NB4 (cell line): ENCODE results near the gene STIP1.

ENCODE experiments used
- DNase-seq: peaks from one replicate; pipeline ENCODE4 v3.0.0; 2010; ENCODE audit warnings: low read depth
- H3K4me3 ChIP-seq: one replicate; pipeline ENCODE4 v1.5.1; 2011; ENCODE audit warnings: mild to moderate bottlenecking, low read depth, low read length, moderate library complexity
- MAX ChIP-seq: IDR thresholded peaks from 2 replicates; pipeline ENCODE4 v1.6.1; 2011; ENCODE audit warnings: low read depth, low read length
- MYC ChIP-seq: IDR thresholded peaks from 2 replicates; pipeline ENCODE4 v1.6.1; 2011; ENCODE audit warnings: low read depth, low read length
- POLR2A ChIP-seq: IDR thresholded peaks from 2 replicates; pipeline ENCODE4 v1.6.1; 2011; ENCODE audit warnings: mild to moderate bottlenecking; ENCODE audit not compliant: insufficient read length; ENCODE audit errors: extremely low read depth
- TF ChIP-seq, protein P1 (sequence below): IDR thresholded peaks from one replicate; pipeline ENCODE4 v1.5.1; 2012; ENCODE audit warnings: low read depth, low read length

Gene STIP1

GRCh38 chr11:64249563-64250414 lies 63.8 kb downstream of the STIP1 start:
- DNase-seq = no peak
- no peak overlapping the region for H3K4me3 ChIP-seq
- TF ChIP-seq MAX = no peak
- no peak for TF ChIP-seq POLR2A
- TF ChIP-seq, protein P1, sequence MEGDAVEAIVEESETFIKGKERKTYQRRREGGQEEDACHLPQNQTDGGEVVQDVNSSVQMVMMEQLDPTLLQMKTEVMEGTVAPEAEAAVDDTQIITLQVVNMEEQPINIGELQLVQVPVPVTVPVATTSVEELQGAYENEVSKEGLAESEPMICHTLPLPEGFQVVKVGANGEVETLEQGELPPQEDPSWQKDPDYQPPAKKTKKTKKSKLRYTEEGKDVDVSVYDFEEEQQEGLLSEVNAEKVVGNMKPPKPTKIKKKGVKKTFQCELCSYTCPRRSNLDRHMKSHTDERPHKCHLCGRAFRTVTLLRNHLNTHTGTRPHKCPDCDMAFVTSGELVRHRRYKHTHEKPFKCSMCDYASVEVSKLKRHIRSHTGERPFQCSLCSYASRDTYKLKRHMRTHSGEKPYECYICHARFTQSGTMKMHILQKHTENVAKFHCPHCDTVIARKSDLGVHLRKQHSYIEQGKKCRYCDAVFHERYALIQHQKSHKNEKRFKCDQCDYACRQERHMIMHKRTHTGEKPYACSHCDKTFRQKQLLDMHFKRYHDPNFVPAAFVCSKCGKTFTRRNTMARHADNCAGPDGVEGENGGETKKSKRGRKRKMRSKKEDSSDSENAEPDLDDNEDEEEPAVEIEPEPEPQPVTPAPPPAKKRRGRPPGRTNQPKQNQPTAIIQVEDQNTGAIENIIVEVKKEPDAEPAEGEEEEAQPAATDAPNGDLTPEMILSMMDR = no peak

DNA sequence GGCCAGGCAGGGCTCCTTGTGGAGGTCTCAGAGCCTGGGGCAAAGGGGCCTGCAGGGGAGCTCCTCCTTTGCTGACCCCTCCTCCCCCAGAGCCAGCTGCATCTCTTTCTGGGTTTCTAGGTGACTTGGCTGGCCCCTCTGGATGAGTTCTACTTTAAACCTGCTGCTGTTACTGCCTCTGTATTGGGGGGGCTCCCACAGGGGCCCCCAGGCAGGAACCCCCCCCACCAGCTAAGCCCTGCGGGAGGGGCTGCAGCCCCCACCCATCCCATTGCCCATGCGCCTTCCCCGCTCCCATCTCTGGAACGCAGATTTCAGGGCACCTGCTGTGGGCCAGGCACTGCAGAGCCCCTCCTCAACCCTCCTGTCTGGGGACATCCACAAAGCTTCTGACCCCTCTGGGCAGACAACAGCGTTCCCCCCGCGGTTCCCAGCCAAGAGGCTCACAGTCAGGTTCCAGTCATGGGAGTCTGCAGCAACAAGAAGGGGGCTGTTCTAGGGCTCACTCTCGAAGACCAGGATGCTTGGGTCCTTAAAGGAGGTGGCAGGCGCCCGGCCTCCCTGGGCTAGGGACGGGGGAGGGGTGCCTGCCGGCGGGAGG lies 64.5 kb downstream of the STIP1 start:
- no peak for TF ChIP-seq POLR2A
- TF ChIP-seq MYC = no peak
- no peak; the same call in 1 of the 2 replicates for TF ChIP-seq MAX
- TF ChIP-seq, protein P1 = no peak

DNA sequence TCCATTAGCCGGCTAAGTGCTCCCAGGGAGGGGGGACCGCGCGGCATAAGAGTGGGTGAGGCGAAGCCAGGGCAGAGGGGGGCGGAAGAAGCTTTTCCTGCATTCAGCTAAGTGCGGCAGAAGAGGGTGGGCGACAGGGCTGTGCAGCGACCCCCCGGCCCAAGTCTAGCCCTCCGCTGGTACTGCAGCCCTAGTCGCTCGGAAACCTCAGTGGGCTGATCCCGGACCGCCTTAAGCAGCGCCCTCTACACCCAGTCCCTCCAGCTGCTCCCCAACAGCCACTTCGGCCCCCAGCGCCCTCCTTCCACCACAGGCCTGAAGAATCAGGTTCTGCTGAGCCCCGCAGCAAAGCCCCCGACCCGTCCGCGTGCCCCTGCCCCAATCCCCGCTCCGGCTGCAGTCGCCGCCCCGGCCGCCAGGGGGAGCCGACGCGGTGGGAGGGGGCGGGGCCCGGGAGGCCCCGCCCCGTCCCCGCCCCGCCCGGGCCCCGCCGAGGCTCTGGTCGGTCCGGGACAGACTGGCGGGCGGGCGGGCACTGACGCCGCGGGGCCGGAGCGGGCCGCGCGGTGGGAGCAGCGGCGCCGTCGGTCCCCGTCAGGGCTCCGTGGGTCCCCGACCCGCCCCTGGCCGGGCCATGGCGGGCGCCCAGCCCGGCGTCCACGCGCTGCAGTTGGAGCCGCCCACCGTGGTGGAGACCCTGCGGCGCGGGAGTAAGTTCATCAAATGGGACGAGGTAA lies 65.2 kb downstream of the STIP1 start, which contains the start of gene PLCB3:
PLCB3 (plus strand) TSS at position 515 of the 737 bp plus-strand sequence; CDS start at position 635, 120 bp downstream.
- peak; percentile 44 for TF ChIP-seq POLR2A
- TF ChIP-seq MYC = 0 out of 2 replicates have a peak, but pooled peaks have one; percentile 4
- no peak for TF ChIP-seq MAX
- TF ChIP-seq, protein P1 = peak; percentile 43
- DNase-seq = peak; percentile 60
- H3K4me3 ChIP-seq = peak within 1 kb of the TSS; percentile 60

More for the DNA sequence above, 64.5 kb downstream of the STIP1 start:
- peak; percentile 68 for DNase-seq
- no peak overlapping the region for H3K4me3 ChIP-seq

GRCh38 chr11:64251753-64252002 lies 65.7 kb downstream of the STIP1 start:
- DNase-seq = no peak
- TF ChIP-seq POLR2A (no peak), MAX (no peak)
- TF ChIP-seq, protein P1 = no peak
- H3K4me3 ChIP-seq = peak overlapping the region; percentile 60

DNA sequence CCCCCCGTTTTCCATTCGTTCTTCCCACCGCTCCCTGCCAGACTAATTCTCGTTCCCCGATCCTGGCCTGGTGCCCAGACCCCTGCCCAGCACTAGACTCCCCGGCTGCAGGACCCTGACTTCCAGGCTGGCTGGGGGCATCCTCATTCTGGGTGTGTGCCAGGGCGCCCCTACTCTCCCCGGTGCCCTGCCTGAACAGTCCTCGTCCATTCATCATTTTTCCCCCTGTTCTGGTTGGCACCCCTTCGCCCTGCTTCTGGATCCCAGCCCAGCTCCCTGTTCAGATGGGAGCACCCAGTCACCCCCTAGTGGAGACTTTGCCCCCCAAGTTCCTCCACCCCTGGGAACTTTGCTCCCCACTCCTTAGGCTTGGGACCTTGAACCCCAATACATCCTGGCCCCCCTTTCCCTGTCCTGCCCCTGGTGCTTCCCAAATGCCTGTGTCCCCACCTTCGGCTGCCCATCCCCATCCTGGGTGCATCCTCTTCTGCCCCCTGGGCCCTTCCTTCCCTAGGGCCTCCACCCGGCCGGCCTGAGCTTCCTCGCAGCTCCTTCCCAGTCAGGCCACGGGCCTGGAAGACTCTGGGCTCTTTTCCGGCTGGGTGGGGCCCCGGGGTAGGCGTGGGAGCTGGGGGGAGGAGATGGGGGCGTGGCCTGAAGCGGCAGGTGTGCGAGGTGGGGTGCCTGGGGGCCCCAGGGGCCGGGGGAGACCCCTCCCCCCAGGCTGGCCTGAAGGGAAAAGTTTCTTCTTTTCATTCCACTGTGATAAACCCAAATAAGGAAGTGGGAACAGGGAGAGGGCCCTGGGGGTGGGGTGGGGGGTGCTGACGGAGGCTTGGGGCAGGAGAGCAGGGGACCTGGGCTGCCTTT lies 66.3 kb downstream of the STIP1 start:
- no peak for TF ChIP-seq MYC
- TF ChIP-seq, protein P1 = peak; percentile 60
- no peak for DNase-seq
- H3K4me3 ChIP-seq = peak overlapping the region; percentile 60
